ENCODE results near the gene GPC5.

Gene GPC5

DNA sequence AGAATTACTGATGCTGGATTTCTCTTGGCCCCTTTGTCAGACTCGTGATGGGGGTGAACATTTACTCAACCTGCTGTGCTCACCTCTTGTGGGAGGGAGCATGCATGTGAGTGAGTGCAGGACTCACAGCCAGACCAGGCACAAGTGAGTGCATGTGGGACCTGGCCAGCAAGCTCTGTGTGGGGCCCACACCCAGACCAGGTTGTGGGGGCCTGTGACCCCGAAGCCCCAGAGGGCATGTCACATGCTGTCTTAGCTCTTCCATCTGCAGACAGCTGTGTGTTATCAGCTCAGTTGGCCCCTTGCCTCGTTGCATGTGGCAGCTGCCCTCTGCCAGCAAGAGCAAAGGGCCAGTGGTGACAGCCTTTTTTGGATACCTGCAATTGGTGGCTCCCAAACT is 614.4 kb downstream of the GPC5 start:
- Histone ChIP-seq H3K4me3 (ENCODE audit: low read depth, low read length) (no peak overlapping the region), H3K27ac (ENCODE audit: extremely low read depth, low read depth, low read length) (no peak overlapping the region), H3K4me1 (ENCODE audit: control insufficient read depth, insufficient read depth, low read length) (no peaks in the 10 kb centered on the region), H3K36me3 (ENCODE audit: control insufficient read depth in 2 of 2, insufficient read depth in 1 of 2, low read length in 2 of 2) (no peaks in the 10 kb centered on the region), H3K9me3 (ENCODE audit: control insufficient read depth, insufficient read depth, low read depth, low read length) (no peaks in the 10 kb centered on the region)
- TF ChIP-seq ZNF658 (tag by site-specific recombination; IDR thresholded peaks at IDR 0.05) (no peak), KLF10 (tag by site-specific recombination; IDR thresholded peaks at IDR 0.05) (no peak), ZXDB (tag by site-specific recombination; IDR thresholded peaks at IDR 0.05) (no peak), ZNF341 (tag by site-specific recombination; IDR thresholded peaks at IDR 0.05; ENCODE audit: low read depth) (no peak), PRDM2 (tag by site-specific recombination; IDR thresholded peaks at IDR 0.05; ENCODE audit: borderline replicate concordance) (no peak), ZSCAN5A (tag by site-specific recombination; IDR thresholded peaks at IDR 0.05) (no peak), ZNF560 (tag by site-specific recombination; IDR thresholded peaks at IDR 0.05; ENCODE audit: borderline replicate concordance) (no peak), TCF7L2 (IDR thresholded peaks at IDR 0.05; ENCODE audit: borderline replicate concordance, low read depth, low read length) (no peak)
- TF ChIP-seq, protein P1, sequence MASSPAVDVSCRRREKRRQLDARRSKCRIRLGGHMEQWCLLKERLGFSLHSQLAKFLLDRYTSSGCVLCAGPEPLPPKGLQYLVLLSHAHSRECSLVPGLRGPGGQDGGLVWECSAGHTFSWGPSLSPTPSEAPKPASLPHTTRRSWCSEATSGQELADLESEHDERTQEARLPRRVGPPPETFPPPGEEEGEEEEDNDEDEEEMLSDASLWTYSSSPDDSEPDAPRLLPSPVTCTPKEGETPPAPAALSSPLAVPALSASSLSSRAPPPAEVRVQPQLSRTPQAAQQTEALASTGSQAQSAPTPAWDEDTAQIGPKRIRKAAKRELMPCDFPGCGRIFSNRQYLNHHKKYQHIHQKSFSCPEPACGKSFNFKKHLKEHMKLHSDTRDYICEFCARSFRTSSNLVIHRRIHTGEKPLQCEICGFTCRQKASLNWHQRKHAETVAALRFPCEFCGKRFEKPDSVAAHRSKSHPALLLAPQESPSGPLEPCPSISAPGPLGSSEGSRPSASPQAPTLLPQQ (tag by site-specific recombination; IDR thresholded peaks at IDR 0.05), result no peak
- POLR2A ChIA-PET, result no interaction called here
- CTCF ChIA-PET, result no interaction called here

GRCh38 chr13:92017737-92018136 is 619.3 kb downstream of the GPC5 start:
- ChIA-PET POLR2A (no interaction called here), CTCF (no interaction called here)
- no peak overlapping the region for H3K27ac ChIP-seq (ENCODE audit: extremely low read depth, low read depth, low read length)
- no peaks in the 10 kb centered on the region for H3K36me3 ChIP-seq (ENCODE audit: control insufficient read depth in 2 of 2, insufficient read depth in 1 of 2, low read length in 2 of 2)
- no peaks in the 10 kb centered on the region for H3K9me3 ChIP-seq (ENCODE audit: control insufficient read depth, insufficient read depth, low read depth, low read length)
- no peaks in the 10 kb centered on the region for H3K4me1 ChIP-seq (ENCODE audit: control insufficient read depth, insufficient read depth, low read length)
- TF ChIP-seq, protein P2, sequence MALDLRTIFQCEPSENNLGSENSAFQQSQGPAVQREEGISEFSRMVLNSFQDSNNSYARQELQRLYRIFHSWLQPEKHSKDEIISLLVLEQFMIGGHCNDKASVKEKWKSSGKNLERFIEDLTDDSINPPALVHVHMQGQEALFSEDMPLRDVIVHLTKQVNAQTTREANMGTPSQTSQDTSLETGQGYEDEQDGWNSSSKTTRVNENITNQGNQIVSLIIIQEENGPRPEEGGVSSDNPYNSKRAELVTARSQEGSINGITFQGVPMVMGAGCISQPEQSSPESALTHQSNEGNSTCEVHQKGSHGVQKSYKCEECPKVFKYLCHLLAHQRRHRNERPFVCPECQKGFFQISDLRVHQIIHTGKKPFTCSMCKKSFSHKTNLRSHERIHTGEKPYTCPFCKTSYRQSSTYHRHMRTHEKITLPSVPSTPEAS (tag by site-specific recombination; IDR thresholded peaks at IDR 0.05), result peak; percentile 38; the same call in 1 of the 2 replicates
- TF ChIP-seq ZNF24 (tag by site-specific recombination; IDR thresholded peaks at IDR 0.05), result no peak
- no peak overlapping the region for H3K4me3 ChIP-seq (ENCODE audit: low read depth, low read length)

DNA sequence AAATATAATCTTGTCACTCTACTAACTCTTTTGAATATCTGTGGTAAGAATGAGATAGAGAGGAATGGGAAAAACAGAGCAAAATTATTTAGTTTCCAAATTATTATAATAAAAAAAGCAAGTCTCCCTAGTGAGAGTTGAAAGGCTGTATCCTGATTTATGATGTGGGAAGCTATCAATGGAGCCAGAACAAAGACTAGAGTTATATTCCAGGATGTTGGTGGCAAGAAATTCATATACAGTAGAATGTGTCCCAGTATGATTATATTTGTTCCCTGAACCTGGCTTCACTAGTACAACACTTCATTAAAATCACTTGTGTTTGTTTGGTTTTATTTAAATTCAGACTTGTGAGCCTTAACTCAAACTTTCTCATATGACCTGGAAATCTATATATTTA is 630.3 kb downstream of the GPC5 start:
- H3K9me3 ChIP-seq (ENCODE audit: control insufficient read depth, insufficient read depth, low read depth, low read length), result no peaks in the 10 kb centered on the region
- TF ChIP-seq ZNF248 (tag by site-specific recombination; IDR thresholded peaks at IDR 0.05), result no peak
- no peak for TF ChIP-seq ZNF76 (tag by site-specific recombination; IDR thresholded peaks at IDR 0.05; ENCODE audit: borderline replicate concordance, low read depth)
- TF ChIP-seq ZNF677 (tag by site-specific recombination; IDR thresholded peaks at IDR 0.05), result no peak
- TF ChIP-seq ZNF571 (tag by site-specific recombination; IDR thresholded peaks at IDR 0.05), result no peak
- TF ChIP-seq ZSCAN16 (tag by site-specific recombination; IDR thresholded peaks at IDR 0.05), result no peak
- no peak for TF ChIP-seq ZNF280D (tag by site-specific recombination; IDR thresholded peaks at IDR 0.05)
- no peak for TF ChIP-seq ZBTB8A (tag by site-specific recombination; IDR thresholded peaks at IDR 0.05)
- TF ChIP-seq ZNF350 (tag by site-specific recombination; IDR thresholded peaks at IDR 0.05), result no peak
- H3K36me3 ChIP-seq (ENCODE audit: control insufficient read depth in 2 of 2, insufficient read depth in 1 of 2, low read length in 2 of 2), result no peaks in the 10 kb centered on the region
- ChIA-PET CTCF (no interaction called here), POLR2A (no interaction called here)
- no peak overlapping the region for H3K27ac ChIP-seq (ENCODE audit: extremely low read depth, low read depth, low read length)
- no peak overlapping the region for H3K4me3 ChIP-seq (ENCODE audit: low read depth, low read length)
- no peaks in the 10 kb centered on the region for H3K4me1 ChIP-seq (ENCODE audit: control insufficient read depth, insufficient read depth, low read length)

Data from HEK293 (cell line).